IMR-90 (cell line): ENCODE results near the gene SNX6. TPM values are rescaled to one million over a fixed set of nuclear protein-coding genes. Genes with fewer than 3 reads are reported as not detected.

Experiments used
- ATAC-seq: fragments of 200-7000 bp; cut with Tn5 transposase; 2 replicates; pipeline ENCODE4 v1.9.1; 2020; ENCODE audit warnings: low read depth, mild to moderate bottlenecking, moderate library complexity
- BruUV-seq: library from RNA; stranded (reverse); fragments of 400-500 nt; replicated peaks from 2 replicates; lab custom pipeline; 2021; lab: Mats Ljungman, UMichigan
- CTCF ChIA-PET: fragments of 300-600 bp; formaldehyde crosslinking; extraction: SDS; loops from one replicate; lab custom pipeline; 2021; ENCODE audit warnings: antibody characterized with exemption; lab: Yijun Ruan, JAX
- POLR2A ChIA-PET: fragments of 300-600 bp; sonication (Branson Sonifier 250); formaldehyde crosslinking; loops from one replicate; lab custom pipeline; 2022; ENCODE audit warnings: antibody characterized with exemption; ENCODE audit not compliant: unreplicated experiment; lab: Charles Lee
- DNase-seq: peaks from one replicate; pipeline ENCODE4 v3.0.0; 2013
- H2AFZ ChIP-seq: replicated peaks from 2 replicates; pipeline ENCODE3; 2013; ENCODE audit warnings: low read length, mild to moderate bottlenecking; ENCODE audit not compliant: poor library complexity
- H2AK5ac ChIP-seq: 2 replicates; pipeline ENCODE4 v1.6.1; 2013; ENCODE audit warnings: low read depth, low read length, inconsistent platforms
- H2AK9ac ChIP-seq: replicated peaks from 2 replicates; pipeline ENCODE3; 2013; ENCODE audit warnings: mild to moderate bottlenecking, low read depth, low read length, moderate library complexity; ENCODE audit not compliant: poor library complexity
- H2BK120ac ChIP-seq: 2 replicates; pipeline ENCODE4 v1.6.1; 2013; ENCODE audit warnings: low read depth, low read length, inconsistent platforms
- H2BK15ac ChIP-seq: 3 replicates; pipeline ENCODE4 v1.6.1; 2013; ENCODE audit warnings: low read depth, low read length, inconsistent platforms
- H2BK20ac ChIP-seq: 2 replicates; pipeline ENCODE4 v1.6.1; 2013; ENCODE audit warnings: low read depth, mild to moderate bottlenecking, inconsistent platforms, low read length, moderate library complexity
- H2BK5ac ChIP-seq: 2 replicates; pipeline ENCODE4 v1.6.1; 2013; ENCODE audit warnings: mild to moderate bottlenecking, low read depth, low read length, inconsistent platforms; ENCODE audit not compliant: poor library complexity, severe bottlenecking
- H3K14ac ChIP-seq: replicated peaks from 2 replicates; pipeline ENCODE4 v1.6.1; 2013; ENCODE audit warnings: low read depth, low read length, inconsistent platforms
- H3K18ac ChIP-seq: 2 replicates; pipeline ENCODE4 v1.6.1; 2013; ENCODE audit warnings: low read depth, low read length, control low read depth
- H3K23ac ChIP-seq: 2 replicates; pipeline ENCODE4 v1.6.1; 2013; ENCODE audit warnings: low read depth, low read length, inconsistent platforms
- H3K27ac ChIP-seq: 2 replicates; pipeline ENCODE4 v1.5.1; 2013; ENCODE audit warnings: mild to moderate bottlenecking, control low read depth, low read length; ENCODE audit not compliant: insufficient read depth
- H3K27me3 ChIP-seq: 2 replicates; pipeline ENCODE4 v1.6.1; 2013; ENCODE audit warnings: low read length; ENCODE audit not compliant: control insufficient read depth, insufficient read depth
- H3K36me3 ChIP-seq: 2 replicates; pipeline ENCODE4 v1.6.1; 2013; ENCODE audit warnings: low read length, mixed read lengths; ENCODE audit not compliant: control insufficient read depth, insufficient read depth
- H3K4ac ChIP-seq: 2 replicates; pipeline ENCODE4 v1.6.1; 2013; ENCODE audit warnings: low read depth, low read length, inconsistent platforms
- H3K4me1 ChIP-seq: 2 replicates; pipeline ENCODE4 v1.6.1; 2013; ENCODE audit warnings: low read length, mixed read lengths; ENCODE audit not compliant: control insufficient read depth, insufficient read depth
- H3K4me2 ChIP-seq: 2 replicates; pipeline ENCODE4 v1.6.1; 2013; ENCODE audit warnings: low read depth, mild to moderate bottlenecking, control low read depth, low read length, moderate library complexity
- H3K4me3 ChIP-seq: 2 replicates; pipeline ENCODE4 v1.5.1; 2013; ENCODE audit warnings: low read depth, mild to moderate bottlenecking, control low read depth, low read length, moderate library complexity; ENCODE audit not compliant: insufficient read depth
- H3K56ac ChIP-seq: 2 replicates; pipeline ENCODE4 v1.6.1; 2013; ENCODE audit warnings: low read length, inconsistent platforms; ENCODE audit not compliant: insufficient read depth; ENCODE audit errors: extremely low read depth
- H3K79me1 ChIP-seq, 2 experiments: 2 replicates each; pipeline ENCODE4 v1.6.1; 2013; ENCODE audit warnings: low read length in 2 of 2, inconsistent platforms in 1 of 2, low read depth in 1 of 2
- H3K9ac ChIP-seq: 2 replicates; pipeline ENCODE4 v1.6.1; 2013; ENCODE audit warnings: low read depth, low read length, control low read depth
- H3K9me1 ChIP-seq: 2 replicates; pipeline ENCODE4 v1.6.1; 2013; ENCODE audit warnings: low read length, inconsistent platforms; ENCODE audit not compliant: insufficient read depth
- H3K9me3 ChIP-seq: 2 replicates; pipeline ENCODE4 v1.6.1; 2013; ENCODE audit warnings: low read length; ENCODE audit not compliant: control insufficient read depth, insufficient read depth
- H4K20me1 ChIP-seq: 2 replicates; pipeline ENCODE4 v1.6.1; 2013; ENCODE audit warnings: low read length, inconsistent platforms; ENCODE audit not compliant: insufficient read depth
- H4K5ac ChIP-seq: 2 replicates; pipeline ENCODE4 v1.6.1; 2013; ENCODE audit warnings: mild to moderate bottlenecking, low read depth, low read length, control low read depth
- H4K8ac ChIP-seq, 2 experiments: 2 replicates each; pipeline ENCODE4 v1.6.1; 2013; ENCODE audit warnings: low read depth in 2 of 2, low read length in 2 of 2, control low read depth in 1 of 2, inconsistent platforms in 1 of 2
- H4K91ac ChIP-seq: 2 replicates; pipeline ENCODE4 v1.6.1; 2013; ENCODE audit warnings: low read depth, low read length, inconsistent platforms; ENCODE audit not compliant: insufficient read depth
- BHLHE40 ChIP-seq: fragments of 150-350 bp; IDR thresholded peaks from 2 replicates; pipeline ENCODE4 v1.6.1; 2016; ENCODE audit warnings: mild to moderate bottlenecking, low read depth, low read length
- CEBPB ChIP-seq: IDR thresholded peaks from 2 replicates; pipeline ENCODE4 v1.6.1; 2012; ENCODE audit warnings: low read depth, low read length, improper control_type of control experiment
- CHD1 ChIP-seq: IDR thresholded peaks from 2 replicates; pipeline ENCODE4 v1.6.1; 2012; ENCODE audit warnings: low read depth, low read length, improper control_type of control experiment
- CTCF ChIP-seq: conservative IDR thresholded peaks from 2 replicates; pipeline ENCODE4 v1.5.1; 2012; ENCODE audit warnings: mild to moderate bottlenecking, low read depth, low read length, improper control_type of control experiment
- ELK1 ChIP-seq: fragments of 150-350 bp; IDR thresholded peaks from 2 replicates; pipeline ENCODE4 v1.6.1; 2016; ENCODE audit warnings: low read depth, mild to moderate bottlenecking, low read length, moderate library complexity, borderline replicate concordance
- FOS ChIP-seq: fragments of 150-350 bp; IDR thresholded peaks from 2 replicates; pipeline ENCODE4 v1.6.1; 2016; ENCODE audit warnings: low read depth, low read length
- MAFK ChIP-seq: IDR thresholded peaks from 2 replicates; pipeline ENCODE4 v1.6.1; 2012; ENCODE audit warnings: low read depth, low read length, improper control_type of control experiment
- MAZ ChIP-seq: IDR thresholded peaks from 2 replicates; pipeline ENCODE4 v1.6.1; 2012; ENCODE audit warnings: low read depth, mild to moderate bottlenecking, low read length, improper control_type of control experiment, moderate library complexity, borderline replicate concordance
- MXI1 ChIP-seq: IDR thresholded peaks from 2 replicates; pipeline ENCODE4 v1.6.1; 2012; ENCODE audit warnings: low read depth, mild to moderate bottlenecking, low read length, moderate library complexity, borderline replicate concordance
- NFE2L2 ChIP-seq: fragments of 150-350 bp; IDR thresholded peaks from 2 replicates; pipeline ENCODE4 v1.6.1; 2016; ENCODE audit warnings: low read depth, mild to moderate bottlenecking, low read length
- POLR2A ChIP-seq: IDR thresholded peaks from 2 replicates; pipeline ENCODE4 v1.6.1; 2012; ENCODE audit warnings: mild to moderate bottlenecking, low read depth, low read length
- RAD21 ChIP-seq: IDR thresholded peaks from 2 replicates; pipeline ENCODE4 v1.6.1; 2012; ENCODE audit warnings: low read length, improper control_type of control experiment
- RCOR1 ChIP-seq: IDR thresholded peaks from 2 replicates; pipeline ENCODE4 v1.6.1; 2012; ENCODE audit warnings: mild to moderate bottlenecking, low read length, improper control_type of control experiment; ENCODE audit not compliant: insufficient replicate concordance
- RFX5 ChIP-seq: IDR thresholded peaks from 2 replicates; pipeline ENCODE4 v1.8.0; 2012; ENCODE audit warnings: low read depth, mild to moderate bottlenecking, low read length, moderate library complexity
- SMC3 ChIP-seq: fragments of 150-350 bp; IDR thresholded peaks from 2 replicates; pipeline ENCODE4 v1.6.1; 2016; ENCODE audit warnings: low read depth, mild to moderate bottlenecking, antibody characterized with exemption, low read length, moderate library complexity
- USF2 ChIP-seq: fragments of 150-350 bp; IDR thresholded peaks from 2 replicates; pipeline ENCODE4 v1.6.1; 2017; ENCODE audit warnings: mild to moderate bottlenecking, antibody characterized with exemption, low read length, low read depth
- WGBS, 2 experiments: methylation state at CpG; one replicate each; pipeline versions ENCODE4 v1.1.5 to v1.1.7; 2013; ENCODE audit warnings: missing lambda C conversion rate in 2 of 2; ENCODE audit not compliant: insufficient read length in 1 of 2; ENCODE audit errors: extremely low coverage in 2 of 2; 5-methylcytosine and 5-hydroxymethylcytosine counted together
- dilution Hi-C: fragments of 300-500 bp; cut with HindIII; formaldehyde crosslinking; loops from one replicate; pipeline ENCODE4 v1.14.3; 2018; ENCODE audit warnings: low sequenced_read_pairs; ENCODE audit not compliant: unreplicated experiment
- in situ Hi-C: fragments of 300-500 bp; cut with MboI; formaldehyde crosslinking; loops from 3 replicates; pipeline ENCODE4 v1.14.3; 2019; ENCODE audit warnings: low sequenced_read_pairs, inconsistent platforms, mixed read lengths
- intact Hi-C: fragments of 100-400 bp; cut with micrococcal nuclease; formaldehyde crosslinking; loops from 2 replicates; pipeline ENCODE4 v1.10.0; 2022
- polyA plus RNA-seq, 3 experiments: library from polyadenylated mRNA; depleted of rRNA; stranded (reverse); fragments of >200 nt; gene quantifications; 2 replicates each; pipeline ENCODE4 v1.2.3, GENCODE V29; 2012; ENCODE audit warnings: low replicate concordance in 1 of 3
- total RNA-seq: library from RNA; depleted of rRNA; stranded (reverse); fragments of >200 nt; gene quantifications from 2 replicates; pipeline ENCODE4 v1.2.3, GENCODE V29; 2012

SNX6 gene
- total and polyA plus RNA-seq, 2 of the 4 experiments (the other 2 are of a cell fraction) = 116 to 127 TPM

- Histone ChIP-seq H2AK5ac (no peak overlapping the region), H3K9ac (no peak overlapping the region), H3K4me3 (no peak overlapping the region), H4K91ac (no peak overlapping the region), H3K79me1 (peaks cover 0 to 4% of the 10 kb centered on the region in 2 experiments; a peak in 1 of 4 replicates), H3K9me1 (peaks cover 3% of the 10 kb centered on the region; the same call in 1 of the 2 replicates), H2BK15ac (no peak overlapping the region), H3K36me3 (no peaks in the 10 kb centered on the region), H3K27me3 (no peaks in the 10 kb centered on the region), H4K5ac (no peak overlapping the region), H2BK120ac (no peak overlapping the region), H2BK20ac (no peak overlapping the region), H3K27ac (no peak overlapping the region), H3K23ac (no peak overlapping the region), H3K4me2 (no peak overlapping the region), H4K8ac (no peak overlapping the region), H2AFZ (no peak overlapping the region), H2BK5ac (no peak overlapping the region), H2AK9ac (no peak overlapping the region), H3K14ac (no peak overlapping the region), H3K18ac (no peak overlapping the region), H3K4ac (no peak overlapping the region), H4K20me1 (no peaks in the 10 kb centered on the region), H3K4me1 (no peaks in the 10 kb centered on the region), H3K56ac (no peak overlapping the region), H3K9me3 (no peaks in the 10 kb centered on the region)
- TF ChIP-seq SMC3 (no peak), RAD21 (no peak), CEBPB (no peak), ELK1 (no peak), MAFK (no peak), CHD1 (no peak), USF2 (no peak), MXI1 (no peak), RCOR1 (no peak), POLR2A (no peak), BHLHE40 (no peak), NFE2L2 (no peak), FOS (no peak), CTCF (no peak), RFX5 (no peak), MAZ (no peak)
- no peak for DNase-seq
- ChIA-PET CTCF (interaction anchor here (0.6 to 0.7 kb wide), 2 partner anchors 52 to 80 kb away, joined by 3 to 7 read pairs; no protein-coding TSS in a partner anchor), POLR2A (no interaction called here)
- dilution Hi-C loops (no loop called here), in situ Hi-C loops (no loop called here), intact Hi-C loops (no loop called here)
- WGBS, 2 experiments = no CpG with 5 or more reads among the region's 6 CpGs
- no peak for ATAC-seq
- no TSS peak for BruUV-seq
These were observed 13.4 kb upstream of the SNX6 start for GRCh38 chr14:34643361-34643760.
